ENCODE results near the gene HID1.
"Not testable (repeated sequence)": the region's sequence is repeated elsewhere in the genome, so short reads cannot be mapped to it uniquely, and the experiment has no call there.

HID1 gene

GRCh38 chr17:75008373-75008772, 35.8 kb upstream of the HID1 start:
- Histone ChIP-seq H3K36me3 (no peaks in the 10 kb centered on the region), H3K9me3 (no peaks in the 10 kb centered on the region), H3K27ac (no peak overlapping the region), H3K4me3 (ENCODE audit: low read depth in 1 of 2, low read length in 1 of 2) (no peak overlapping the region), H3K27me3 (no peaks in the 10 kb centered on the region), H3K4me1 (ENCODE audit: control insufficient read depth in 1 of 2, insufficient read depth in 1 of 2, low read depth in 1 of 2, low read length in 1 of 2) (peaks cover 13 to 14% of the 10 kb centered on the region in 2 experiments)
- no peak for TF ChIP-seq CTCF (IDR thresholded peaks at IDR 0.05)

GRCh38 chr17:75006653-75007052, 34.1 kb upstream of the HID1 start:
- Histone ChIP-seq H3K27me3 (no peaks in the 10 kb centered on the region), H3K36me3 (no peaks in the 10 kb centered on the region), H3K4me3 (ENCODE audit: low read depth in 1 of 2, low read length in 1 of 2) (no peak overlapping the region), H3K27ac (no peak overlapping the region), H3K9me3 (no peaks in the 10 kb centered on the region), H3K4me1 (ENCODE audit: control insufficient read depth in 1 of 2, insufficient read depth in 1 of 2, low read depth in 1 of 2, low read length in 1 of 2) (peaks cover 7 to 11% of the 10 kb centered on the region in 2 experiments)
- TF ChIP-seq CTCF (IDR thresholded peaks at IDR 0.05) = no peak

GRCh38 chr17:75006084-75006483, 33.5 kb upstream of the HID1 start:
- H3K27ac ChIP-seq; H3K36me3 ChIP-seq; H3K4me3 ChIP-seq (ENCODE audit: low read depth in 1 of 2, low read length in 1 of 2); H3K9me3 ChIP-seq; H3K27me3 ChIP-seq: not testable (repeated sequence)
- peaks cover 7 to 11% of the 10 kb centered on the region in 2 experiments for H3K4me1 ChIP-seq (ENCODE audit: control insufficient read depth in 1 of 2, insufficient read depth in 1 of 2, low read depth in 1 of 2, low read length in 1 of 2)

GRCh38 chr17:75005291-75005690, 32.7 kb upstream of the HID1 start:
- no peaks in the 10 kb centered on the region for H3K9me3 ChIP-seq
- no peaks in the 10 kb centered on the region for H3K27me3 ChIP-seq
- H3K4me3 ChIP-seq (ENCODE audit: low read depth in 1 of 2, low read length in 1 of 2) = no peak overlapping the region
- no peak for TF ChIP-seq CTCF (IDR thresholded peaks at IDR 0.05)
- H3K4me1 ChIP-seq (ENCODE audit: control insufficient read depth in 1 of 2, insufficient read depth in 1 of 2, low read depth in 1 of 2, low read length in 1 of 2) = peaks cover 7 to 11% of the 10 kb centered on the region in 2 experiments
- H3K36me3 ChIP-seq = no peaks in the 10 kb centered on the region
- H3K27ac ChIP-seq = no peak overlapping the region

GRCh38 chr17:75004371-75004770, 31.8 kb upstream of the HID1 start:
- Histone ChIP-seq H3K36me3 (no peaks in the 10 kb centered on the region), H3K4me1 (ENCODE audit: control insufficient read depth in 1 of 2, insufficient read depth in 1 of 2, low read depth in 1 of 2, low read length in 1 of 2) (peaks cover 7 to 11% of the 10 kb centered on the region in 2 experiments)

GRCh38 chr17:75003957-75004355, 31.4 kb upstream of the HID1 start:
- Histone ChIP-seq H3K27ac (no peak overlapping the region), H3K36me3 (no peaks in the 10 kb centered on the region), H3K27me3 (no peaks in the 10 kb centered on the region), H3K4me3 (ENCODE audit: low read depth in 1 of 2, low read length in 1 of 2) (no peak overlapping the region), H3K4me1 (ENCODE audit: control insufficient read depth in 1 of 2, insufficient read depth in 1 of 2, low read depth in 1 of 2, low read length in 1 of 2) (peaks cover 7 to 11% of the 10 kb centered on the region in 2 experiments), H3K9me3 (no peaks in the 10 kb centered on the region)
- no peak for TF ChIP-seq CTCF (IDR thresholded peaks at IDR 0.05)

More at GRCh38 chr17:75004371-75004770, 31.8 kb upstream of the HID1 start:
- no peak overlapping the region for H3K4me3 ChIP-seq (ENCODE audit: low read depth in 1 of 2, low read length in 1 of 2)
- H3K27me3 ChIP-seq = no peaks in the 10 kb centered on the region
- no peak overlapping the region for H3K27ac ChIP-seq
- TF ChIP-seq CTCF (IDR thresholded peaks at IDR 0.05) = no peak
- H3K9me3 ChIP-seq = no peaks in the 10 kb centered on the region

All from neutrophil (primary cell).